Glutamatergic neuron (in vitro differentiated cells): ENCODE data around the gene CEACAM16. TPM values are rescaled to one million over a fixed set of nuclear protein-coding genes. Genes with fewer than 3 reads are reported as not detected.
"Not testable (repeated sequence)": the region's sequence is repeated elsewhere in the genome, so short reads cannot be mapped to it uniquely, and the experiment has no call there.

ENCODE experiments used
- DNase-seq: peaks from one replicate; pipeline ENCODE4 v3.0.0; 2022
- H3K27ac Mint-ChIP-seq: one replicate; pipeline ENCODE4 v1.8.0; 2020; ENCODE audit warnings: mild to moderate bottlenecking, mixed read lengths, inconsistent platforms; ENCODE audit not compliant: unreplicated experiment
- H3K27me3 Mint-ChIP-seq: one replicate; pipeline ENCODE4 v1.8.0; 2020; ENCODE audit warnings: mild to moderate bottlenecking, moderate library complexity, mixed read lengths, inconsistent platforms; ENCODE audit not compliant: unreplicated experiment
- H3K36me3 Mint-ChIP-seq: one replicate; pipeline ENCODE4 v1.8.0; 2020; ENCODE audit warnings: mild to moderate bottlenecking, mixed read lengths, inconsistent platforms; ENCODE audit not compliant: unreplicated experiment
- H3K4me1 Mint-ChIP-seq: one replicate; pipeline ENCODE4 v1.8.0; 2020; ENCODE audit warnings: mild to moderate bottlenecking, low read depth, mixed read lengths, inconsistent platforms; ENCODE audit not compliant: unreplicated experiment
- H3K4me3 Mint-ChIP-seq: one replicate; pipeline ENCODE4 v1.8.0; 2020; ENCODE audit warnings: mild to moderate bottlenecking, mixed read lengths, inconsistent platforms; ENCODE audit not compliant: unreplicated experiment
- H3K9me3 Mint-ChIP-seq: one replicate; pipeline ENCODE4 v1.8.0; 2020; ENCODE audit warnings: mild to moderate bottlenecking, moderate library complexity, mixed read lengths, inconsistent platforms; ENCODE audit not compliant: unreplicated experiment
- CTCF ChIP-seq: fragments of 200-600 bp; sonication (generic); IDR thresholded peaks from one replicate; pipeline ENCODE4 v1.5.0; 2021; ENCODE audit not compliant: partially characterized antibody, unreplicated experiment
- total RNA-seq: library from RNA; stranded (reverse); fragmentation: NEBNext Ultra II Directional; extraction: Animal tissue kit (Norgen Biotek cat#: 25700); gene quantifications from one replicate; pipeline ENCODE4 v1.2.1, GENCODE V29; 2021; ENCODE audit not compliant: unreplicated experiment

CEACAM16 gene
- total RNA-seq, 1 donor from 2014 or later: not detected

GRCh38 chr19:44717603-44718002, 18.7 kb downstream of the CEACAM16 start:
- Mint-ChIP-seq H3K4me1 (no peaks in the 10 kb centered on the region), H3K27me3 (no peaks in the 10 kb centered on the region), H3K4me3 (no peak overlapping the region), H3K36me3 (no peaks in the 10 kb centered on the region), H3K27ac (no peak overlapping the region), H3K9me3 (peaks cover 2% of the 10 kb centered on the region)
- no peak for TF ChIP-seq CTCF
- DNase-seq: no peak

GRCh38 chr19:44718441-44719261, 19.7 kb downstream of the CEACAM16 start:
- Mint-ChIP-seq H3K4me1 (no peaks in the 10 kb centered on the region), H3K4me3 (no peak overlapping the region), H3K27me3 (no peaks in the 10 kb centered on the region), H3K9me3 (peaks cover 2% of the 10 kb centered on the region), H3K36me3 (no peaks in the 10 kb centered on the region), H3K27ac (no peak overlapping the region)
- DNase-seq: no peak
- TF ChIP-seq CTCF: no peak

- Mint-ChIP-seq H3K27me3 (no peaks in the 10 kb centered on the region), H3K4me1 (no peaks in the 10 kb centered on the region), H3K9me3 (peaks cover 2% of the 10 kb centered on the region), H3K4me3 (no peak overlapping the region), H3K36me3 (no peaks in the 10 kb centered on the region), H3K27ac (no peak overlapping the region)
- DNase-seq: no peak
- TF ChIP-seq CTCF: no peak
These were observed 20.3 kb downstream of the CEACAM16 start for GRCh38 chr19:44719262-44719701.

GRCh38 chr19:44720396-44720795, 21.4 kb downstream of the CEACAM16 start:
- not testable (repeated sequence) for H3K4me1 Mint-ChIP-seq, DNase-seq, H3K36me3 Mint-ChIP-seq, H3K27me3 Mint-ChIP-seq, H3K4me3 Mint-ChIP-seq, H3K27ac Mint-ChIP-seq, H3K9me3 Mint-ChIP-seq

GRCh38 chr19:44720945-44721344, 22.0 kb downstream of the CEACAM16 start:
- no peak overlapping the region for H3K4me3 Mint-ChIP-seq
- TF ChIP-seq CTCF: no peak
- H3K27me3 Mint-ChIP-seq: no peaks in the 10 kb centered on the region
- no peak for DNase-seq
- peaks cover 4% of the 10 kb centered on the region for H3K9me3 Mint-ChIP-seq
- H3K27ac Mint-ChIP-seq: no peak overlapping the region
- H3K36me3 Mint-ChIP-seq: no peaks in the 10 kb centered on the region
- H3K4me1 Mint-ChIP-seq: no peaks in the 10 kb centered on the region

GRCh38 chr19:44721369-44721768, 22.4 kb downstream of the CEACAM16 start:
- not testable (repeated sequence) for DNase-seq, H3K9me3 Mint-ChIP-seq, H3K27me3 Mint-ChIP-seq, H3K36me3 Mint-ChIP-seq, H3K4me1 Mint-ChIP-seq, H3K4me3 Mint-ChIP-seq, H3K27ac Mint-ChIP-seq
